B cell (primary cell): Measurements from ENCODE around the gene CFD. TPM values are rescaled to one million over a fixed set of nuclear protein-coding genes. Genes with fewer than 3 reads are reported as not detected.
A peak's percentile ranks its signal among the peaks of the same experiment; 100 is the strongest.

Experiments used
- ATAC-seq: fragments of 200-7000 bp; cut with Tn5 transposase; one replicate; pipeline ENCODE4 v1.10.0; 2021; ENCODE audit warnings: low read depth, mild to moderate bottlenecking, moderate number of reproducible peaks, moderate library complexity
- CTCF ChIA-PET: fragments of 350-600 bp; sonication (Branson Sonifier 250); formaldehyde crosslinking; loops from one replicate; lab custom pipeline; 2021; ENCODE audit warnings: antibody characterized with exemption, inconsistent platforms; lab: Charles Lee
- POLR2A ChIA-PET: fragments of 350-600 bp; sonication (Branson Sonifier 250); formaldehyde crosslinking; loops from one replicate; lab custom pipeline; 2021; ENCODE audit warnings: antibody characterized with exemption; lab: Charles Lee
- DNase-seq: peaks from one replicate; pipeline ENCODE4 v3.0.0; 2013
- H2AFZ ChIP-seq: 2 replicates; pipeline ENCODE4 v1.6.1; 2012; ENCODE audit warnings: mild to moderate bottlenecking, low read depth, low read length; ENCODE audit not compliant: insufficient read depth, poor library complexity, severe bottlenecking
- H3K27ac ChIP-seq, 2 donors: 1 replicate in 1 of 2; 2 replicates in 1 of 2; pipeline ENCODE4 v1.5.1; 2012 to 2013; ENCODE audit warnings: low read length in 2 of 2, mild to moderate bottlenecking in 2 of 2, moderate library complexity in 1 of 2
- H3K27me3 ChIP-seq, 4 experiments: fragments of 200-600 bp in 1 of 4; sonication (generic) in 1 of 4; replicated peaks in 1 of 4; 1 replicate in 2 of 4; 2 replicates in 2 of 4; pipeline versions ENCODE4 v1.6.1 to v1.7.0; 2013 to 2016; ENCODE audit warnings: low read length in 3 of 4, mild to moderate bottlenecking in 2 of 4, mixed read lengths in 1 of 4, moderate library complexity in 1 of 4; ENCODE audit not compliant: insufficient read depth in 4 of 4, control insufficient read depth in 3 of 4; ENCODE audit errors: control extremely low read depth in 1 of 4
- H3K36me3 ChIP-seq, 2 experiments: replicated peaks in 1 of 2; 1 replicate in 1 of 2; 2 replicates in 1 of 2; pipeline versions ENCODE4 v1.6.1 to v1.7.1; 2013; ENCODE audit warnings: low read length in 1 of 2; ENCODE audit not compliant: insufficient read depth in 2 of 2, control insufficient read depth in 1 of 2; ENCODE audit errors: control extremely low read depth in 1 of 2, extremely low read depth in 1 of 2
- H3K4me1 ChIP-seq, 2 donors: fragments of 200-600 bp in 1 of 2; sonication (generic) in 1 of 2; 1 replicate in 1 of 2; 2 replicates in 1 of 2; pipeline versions ENCODE4 v1.5.1 to v1.6.1; 2013 to 2017; ENCODE audit warnings: low read length in 2 of 2; ENCODE audit not compliant: control insufficient read depth in 2 of 2, insufficient read depth in 2 of 2
- H3K4me2 ChIP-seq: replicated peaks from 2 replicates; pipeline ENCODE3; 2012; ENCODE audit warnings: mild to moderate bottlenecking, low read depth, low read length; ENCODE audit not compliant: poor library complexity, severe bottlenecking
- H3K4me3 ChIP-seq, 5 experiments: fragments of 200-600 bp in 1 of 5; sonication (generic) in 1 of 5; 1 replicate in 3 of 5; 2 replicates in 2 of 5; pipeline versions ENCODE4 v1.5.1 to v1.7.0; 2011 to 2016; ENCODE audit warnings: low read length in 4 of 5, mild to moderate bottlenecking in 4 of 5, low read depth in 2 of 5, control low read depth in 1 of 5, moderate library complexity in 1 of 5; ENCODE audit not compliant: insufficient read depth in 1 of 5; ENCODE audit errors: control extremely low read depth in 1 of 5, extremely low read depth in 1 of 5
- H3K79me2 ChIP-seq: fragments of 200-600 bp; sonication (generic); one replicate; pipeline ENCODE4 v1.6.0; 2016; ENCODE audit warnings: low read length; ENCODE audit not compliant: control insufficient read depth, insufficient read depth
- H3K9ac ChIP-seq: fragments of 200-600 bp; sonication (generic); 2 replicates; pipeline ENCODE4 v1.6.1; 2017; ENCODE audit warnings: mild to moderate bottlenecking, low read length, moderate library complexity
- H3K9me3 ChIP-seq, 3 donors: one replicate each; pipeline versions ENCODE4 v1.6.1 to v1.7.1; 2013; ENCODE audit warnings: low read length in 2 of 3; ENCODE audit not compliant: control insufficient read depth in 2 of 3, insufficient read depth in 1 of 3; ENCODE audit errors: control extremely low read depth in 1 of 3
- H4K20me1 ChIP-seq: 2 replicates; pipeline ENCODE4 v1.6.0; 2012; ENCODE audit warnings: mild to moderate bottlenecking, low read length; ENCODE audit not compliant: insufficient read depth, control insufficient read depth, poor library complexity, severe bottlenecking
- H3K27ac Mint-ChIP-seq: one replicate; pipeline ENCODE4 v1.8.0; 2021; ENCODE audit warnings: mixed read lengths
- H3K27me3 Mint-ChIP-seq: one replicate; pipeline ENCODE4 v1.8.0; 2021; ENCODE audit warnings: mixed read lengths
- H3K4me1 Mint-ChIP-seq: one replicate; pipeline ENCODE4 v1.8.0; 2021; ENCODE audit warnings: mixed read lengths
- H3K4me3 Mint-ChIP-seq: one replicate; pipeline ENCODE4 v1.8.0; 2021; ENCODE audit warnings: mixed read lengths
- H3K9me3 Mint-ChIP-seq: one replicate; pipeline ENCODE4 v1.8.0; 2022; ENCODE audit warnings: mixed read lengths; ENCODE audit not compliant: insufficient read depth
- EZH2 ChIP-seq: IDR thresholded peaks from 2 replicates; pipeline ENCODE4 v1.6.1; 2012; ENCODE audit warnings: borderline replicate concordance, low read depth, mild to moderate bottlenecking, moderate library complexity, low read length; ENCODE audit not compliant: insufficient read depth, poor library complexity, severe bottlenecking
- WGBS: methylation state at CpG from one replicate; pipeline ENCODE4 v1.1.5; 2013; ENCODE audit warnings: missing lambda C conversion rate; ENCODE audit not compliant: insufficient coverage; 5-methylcytosine and 5-hydroxymethylcytosine counted together
- intact Hi-C: fragments of 100-400 bp; cut with micrococcal nuclease; formaldehyde crosslinking; loops from one replicate; pipeline ENCODE4 v1.10.0; 2022
- polyA plus RNA-seq: library from polyadenylated mRNA; depleted of rRNA; stranded (reverse); fragments of >200 nt; gene quantifications from 2 replicates; pipeline ENCODE4 v1.2.3, GENCODE V29; 2012
- total RNA-seq, 2 donors: library from RNA; stranded (reverse); fragments of 120-200 nt in 1 of 2; gene quantifications; 1 replicate in 1 of 2; 2 replicates in 1 of 2; pipeline versions ENCODE4 v1.2.3 to v1.2.4, GENCODE V29; 2013 to 2022
- TF ChIP-seq, protein P1 (sequence below): fragments of 200-600 bp; IDR thresholded peaks from one replicate; pipeline ENCODE4 v1.8.0; 2022; ENCODE audit warnings: antibody characterized with exemption, mild to moderate bottlenecking

CFD gene
- total and polyA plus RNA-seq, 2 donors (not counting 1 experiment from before 2014, with no cell fraction given), result 0.79 to 6.6 TPM

DNA sequence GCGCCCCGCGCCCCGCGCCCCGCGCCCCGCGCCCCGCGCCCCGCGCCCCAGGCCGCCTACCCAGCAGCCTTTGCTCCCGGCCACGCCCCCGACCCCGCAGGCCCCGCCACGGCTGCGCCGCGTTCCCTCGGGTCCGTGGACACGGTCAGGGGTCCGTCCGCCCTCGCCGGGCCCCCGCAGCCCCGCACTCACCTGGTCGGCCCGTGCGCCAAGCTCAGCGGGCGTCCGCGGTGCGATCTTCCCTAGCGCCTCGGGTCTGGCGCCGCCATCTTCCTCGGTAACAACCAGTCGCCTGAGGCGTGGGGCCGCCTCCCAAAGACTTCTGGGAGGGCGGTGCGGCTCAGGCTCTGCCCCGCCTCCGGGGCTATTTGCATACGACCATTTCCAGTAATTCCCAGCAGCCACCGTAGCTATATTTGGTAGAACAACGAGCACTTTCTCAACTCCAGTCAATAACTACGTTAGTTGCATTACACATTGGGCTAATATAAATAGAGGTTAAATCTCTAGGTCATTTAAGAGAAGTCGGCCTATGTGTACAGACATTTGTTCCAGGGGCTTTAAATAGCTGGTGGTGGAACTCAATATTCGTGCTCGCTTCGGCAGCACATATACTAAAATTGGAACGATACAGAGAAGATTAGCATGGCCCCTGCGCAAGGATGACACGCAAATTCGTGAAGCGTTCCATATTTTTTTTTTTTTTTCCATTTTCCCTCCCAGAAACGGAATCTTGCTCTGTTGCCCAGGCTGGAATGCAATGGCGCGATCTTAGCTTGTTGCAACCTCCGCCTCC is 33.6 kb downstream of the CFD start, which contains the start of the genes MED16 and RNU6-9:
Gene MED16 (minus strand): TSS at position 294 of the 796 bp plus-strand sequence. CDS start 2,056 bp downstream, outside the sequence.
Gene RNU6-9 (plus strand): TSS at position 591 of the 796 bp plus-strand sequence.
- Histone ChIP-seq H3K27ac (peak within 1 kb of the TSS; percentile 96 to 98), H3K79me2 (peaks cover 31% of the 10 kb centered on the region), H3K4me2 (peak within 1 kb of the TSS; percentile 92), H3K4me3 (peak within 1 kb of the TSS; percentile 52 to 91 (median 76)), H3K9ac (peak within 1 kb of the TSS; percentile 90), H4K20me1 (peaks cover 23% of the 10 kb centered on the region), H3K4me1 (peaks cover 5 to 31% of the 10 kb centered on the region in 2 donors), H3K27me3 (no peaks in the 10 kb centered on the region), H2AFZ (peak within 1 kb of the TSS; percentile 85), H3K9me3 (no peaks in the 10 kb centered on the region), H3K36me3 (peaks cover 0 to 32% of the 10 kb centered on the region in 2 experiments)
- ChIA-PET CTCF (interaction anchor here (0.6 to 2.6 kb wide), 17 partner anchors 9 to 352 kb away, joined by 3 to 35 read pairs (median 4); partner anchors contain the start of gene WDR18), POLR2A (interaction anchor here (0.6 to 3.8 kb wide), 12 partner anchors 9 to 373 kb away, joined by 3 to 56 read pairs (median 4); no protein-coding TSS in a partner anchor)
- WGBS, result under 1% methylated on average over 55 of the region's 69 CpGs
- peak within 1 kb of the TSS; percentile 100 for H3K27ac Mint-ChIP-seq
- H3K4me1 Mint-ChIP-seq, result peaks cover 17% of the 10 kb centered on the region
- H3K4me3 Mint-ChIP-seq, result peak within 1 kb of the TSS; percentile 95
- ATAC-seq (peak; percentile 92), DNase-seq (peak; percentile 97)
- TF ChIP-seq, protein P1, sequence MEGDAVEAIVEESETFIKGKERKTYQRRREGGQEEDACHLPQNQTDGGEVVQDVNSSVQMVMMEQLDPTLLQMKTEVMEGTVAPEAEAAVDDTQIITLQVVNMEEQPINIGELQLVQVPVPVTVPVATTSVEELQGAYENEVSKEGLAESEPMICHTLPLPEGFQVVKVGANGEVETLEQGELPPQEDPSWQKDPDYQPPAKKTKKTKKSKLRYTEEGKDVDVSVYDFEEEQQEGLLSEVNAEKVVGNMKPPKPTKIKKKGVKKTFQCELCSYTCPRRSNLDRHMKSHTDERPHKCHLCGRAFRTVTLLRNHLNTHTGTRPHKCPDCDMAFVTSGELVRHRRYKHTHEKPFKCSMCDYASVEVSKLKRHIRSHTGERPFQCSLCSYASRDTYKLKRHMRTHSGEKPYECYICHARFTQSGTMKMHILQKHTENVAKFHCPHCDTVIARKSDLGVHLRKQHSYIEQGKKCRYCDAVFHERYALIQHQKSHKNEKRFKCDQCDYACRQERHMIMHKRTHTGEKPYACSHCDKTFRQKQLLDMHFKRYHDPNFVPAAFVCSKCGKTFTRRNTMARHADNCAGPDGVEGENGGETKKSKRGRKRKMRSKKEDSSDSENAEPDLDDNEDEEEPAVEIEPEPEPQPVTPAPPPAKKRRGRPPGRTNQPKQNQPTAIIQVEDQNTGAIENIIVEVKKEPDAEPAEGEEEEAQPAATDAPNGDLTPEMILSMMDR, result no peak
- TF ChIP-seq EZH2, result no peak
- intact Hi-C loops, result loop anchor here (1.0 to 2.0 kb wide), 2 partner anchors 16 to 30 kb away; no protein-coding TSS in a partner anchor
- H3K9me3 Mint-ChIP-seq, result no peaks in the 10 kb centered on the region
- H3K27me3 Mint-ChIP-seq, result no peaks in the 10 kb centered on the region
